WI38 (cell line): Measurements from ENCODE around the gene FNIP1.

Source experiments
- H3K4me3 ChIP-seq: 2 replicates; pipeline ENCODE4 v1.5.1; 2011; ENCODE audit warnings: low read depth, mild to moderate bottlenecking, control low read depth, low read length
- CTCF ChIP-seq: IDR thresholded peaks from 2 replicates; pipeline ENCODE4 v1.5.1; 2012; ENCODE audit warnings: low read depth, mild to moderate bottlenecking, control low read depth, low read length

Gene FNIP1

DNA sequence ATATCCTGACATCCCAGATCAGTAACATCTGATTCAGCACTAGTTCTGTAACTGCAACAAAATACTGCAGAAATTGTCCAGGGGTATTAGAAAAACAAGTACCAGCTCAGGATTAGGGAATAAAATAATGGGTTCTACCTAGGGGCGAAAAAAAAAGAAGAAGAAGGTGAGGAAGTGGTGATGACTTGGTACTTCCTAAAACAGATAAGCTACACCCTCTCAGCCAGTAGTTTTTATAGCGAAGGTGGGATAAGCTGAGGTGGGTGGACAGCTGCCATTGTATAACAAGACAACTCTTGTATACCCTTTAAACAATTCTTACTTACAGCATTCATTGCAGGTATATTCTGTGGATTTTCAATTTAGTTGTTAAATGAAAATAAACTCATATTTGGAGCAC is 180.9 kb downstream of the FNIP1 start:
- no peak for TF ChIP-seq CTCF
- H3K4me3 ChIP-seq = no peak overlapping the region

- no peak for TF ChIP-seq CTCF
- no peak overlapping the region for H3K4me3 ChIP-seq
Observed at GRCh38 chr5:131613423-131613822, 183.4 kb downstream of the FNIP1 start.

DNA sequence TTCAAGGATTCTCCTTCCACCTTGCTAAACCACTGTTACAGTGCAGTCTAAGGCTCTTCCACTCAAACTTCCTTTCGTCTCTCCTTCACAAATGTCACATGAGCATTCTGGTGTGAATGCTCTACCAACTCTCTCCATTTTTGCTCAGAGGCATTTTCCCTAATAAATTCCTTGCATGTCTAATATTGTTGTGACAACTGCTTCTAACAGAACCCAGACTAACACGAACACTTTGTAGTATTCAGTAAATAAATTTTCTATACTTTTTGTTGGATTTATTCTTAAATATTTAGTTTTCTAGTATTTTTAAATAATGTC is 185.8 kb downstream of the FNIP1 start:
- H3K4me3 ChIP-seq = no peak overlapping the region

GRCh38 chr5:131610198-131611063 is 186.4 kb downstream of the FNIP1 start:
- H3K4me3 ChIP-seq = no peak overlapping the region
- no peak for TF ChIP-seq CTCF

More for the DNA sequence above, 185.8 kb downstream of the FNIP1 start:
- no peak for TF ChIP-seq CTCF

- no peak overlapping the region for H3K4me3 ChIP-seq
- no peak for TF ChIP-seq CTCF
Observed at GRCh38 chr5:131609774-131610173, 187.0 kb downstream of the FNIP1 start.

GRCh38 chr5:131608597-131608996 is 188.2 kb downstream of the FNIP1 start:
- TF ChIP-seq CTCF = no peak
- no peak overlapping the region for H3K4me3 ChIP-seq

DNA sequence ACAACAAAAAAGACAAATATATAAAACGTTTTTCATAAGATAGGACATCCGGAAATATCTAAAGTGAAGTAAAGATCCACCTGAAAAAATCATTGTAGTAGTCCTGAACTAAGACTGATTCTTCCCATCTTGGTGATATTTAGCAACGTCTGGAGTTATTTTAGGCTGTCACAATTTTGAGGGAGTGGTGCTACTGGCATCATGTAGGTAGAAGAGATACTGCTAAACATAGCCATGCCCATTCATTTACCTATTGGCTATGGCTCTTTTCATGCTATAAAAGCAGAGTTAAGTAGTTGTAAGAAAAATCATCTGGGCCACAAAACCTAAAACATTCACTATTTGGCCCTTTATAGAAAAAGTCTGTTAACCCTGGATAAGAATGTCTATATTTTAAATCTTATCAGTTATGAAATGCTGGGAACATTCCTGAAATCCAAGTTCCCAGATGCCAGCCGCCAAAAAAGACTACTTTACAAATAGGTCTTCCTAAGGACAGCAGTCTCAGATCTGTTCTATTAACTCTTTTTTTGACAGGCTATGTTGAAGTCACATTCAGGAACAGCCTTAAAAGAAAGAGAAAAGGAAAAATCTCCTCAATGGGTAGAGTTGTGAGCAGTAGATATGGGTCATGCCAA is 188.8 kb downstream of the FNIP1 start:
- no peak for TF ChIP-seq CTCF
- H3K4me3 ChIP-seq = no peak overlapping the region
